ENCODE data around the gene CHST14. TPM values are rescaled to one million over a fixed set of nuclear protein-coding genes. Genes with fewer than 3 reads are reported as not detected.

The CHST14 gene
- total and polyA plus RNA-seq, 4 donors = 9.8 to 20.0 (median 12.0) TPM

DNA sequence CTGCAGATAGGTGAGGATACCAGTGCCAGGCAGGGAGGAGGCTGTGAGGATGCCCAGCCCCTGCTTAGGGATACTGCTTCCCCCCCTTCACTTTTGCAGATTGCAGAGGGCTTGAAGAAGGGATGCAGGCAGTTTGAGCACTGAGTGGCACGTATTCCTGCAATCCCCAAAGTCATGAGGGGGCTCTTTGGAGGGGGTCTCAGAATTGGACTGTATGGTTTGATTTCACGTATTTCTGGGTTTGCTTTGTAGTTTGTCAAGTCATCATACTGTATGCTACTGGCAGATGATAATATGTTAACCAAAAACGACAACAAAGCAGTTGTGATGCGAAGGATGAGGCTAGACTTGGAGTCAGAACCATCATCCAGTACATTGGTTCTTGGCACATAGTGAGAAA is 28.1 kb downstream of the CHST14 start:
- DNase-seq = no peak
- H3K9me3 ChIP-seq (ENCODE audit: control insufficient read depth in 4 of 4, insufficient read depth in 3 of 4, low read length in 3 of 4) = no peaks in the 10 kb centered on the region
- no peak overlapping the region for H3K9ac ChIP-seq (ENCODE audit: insufficient read depth in 1 of 2, low read length in 2 of 2)
- no peaks in the 10 kb centered on the region for H3K4me1 ChIP-seq (ENCODE audit: control insufficient read depth in 5 of 5, insufficient read depth in 5 of 5, low read length in 5 of 5)
- no peak for ATAC-seq (ENCODE audit: insufficient read depth, low FRiP score)
- WGBS, 2 donors = 79 to 84% methylated on average over 4 of the region's 4 CpGs
- no peak for TF ChIP-seq CTCF (IDR thresholded peaks at IDR 0.05; ENCODE audit: control extremely low read depth, extremely low read depth)
- H3K27ac ChIP-seq (ENCODE audit: low read depth in 1 of 2, low read length in 1 of 2) = no peak overlapping the region
- H3K4me3 ChIP-seq = no peak overlapping the region
- H3K36me3 ChIP-seq (ENCODE audit: control insufficient read depth in 4 of 4, insufficient read depth in 4 of 4, low read length in 4 of 4) = no peaks in the 10 kb centered on the region
- peaks cover 0 to 12% (median 4%) of the 10 kb centered on the region in 3 donors for H3K27me3 ChIP-seq (ENCODE audit: control insufficient read depth in 3 of 3, insufficient read depth in 3 of 3, low read length in 2 of 3)

DNA sequence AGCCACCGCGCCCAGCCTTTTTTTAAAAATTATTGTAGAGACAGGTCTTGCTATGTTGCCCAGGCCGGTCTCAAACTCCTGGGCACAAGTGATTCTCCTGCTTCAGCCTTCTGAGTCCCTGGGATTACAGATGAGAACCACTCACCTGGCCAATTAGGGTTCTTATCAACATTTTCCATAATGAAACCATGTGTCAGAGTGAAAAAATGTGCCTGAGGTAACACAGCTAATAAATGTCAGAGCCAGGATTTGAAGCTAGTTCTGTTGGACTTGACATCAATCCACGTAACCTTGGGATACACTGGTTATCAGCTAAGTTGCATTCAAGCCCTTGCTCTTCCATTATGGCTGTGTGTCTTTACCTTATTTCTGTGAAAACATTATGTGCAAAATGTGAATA is 29.1 kb downstream of the CHST14 start:
- Histone ChIP-seq H3K9me3 (ENCODE audit: control insufficient read depth in 4 of 4, insufficient read depth in 3 of 4, low read length in 3 of 4) (no peaks in the 10 kb centered on the region), H3K27ac (ENCODE audit: low read depth in 1 of 2, low read length in 1 of 2) (no peak overlapping the region), H3K27me3 (ENCODE audit: control insufficient read depth in 3 of 3, insufficient read depth in 3 of 3, low read length in 2 of 3) (peaks cover 0 to 12% (median 4%) of the 10 kb centered on the region in 3 donors), H3K4me1 (ENCODE audit: control insufficient read depth in 5 of 5, insufficient read depth in 5 of 5, low read length in 5 of 5) (no peaks in the 10 kb centered on the region), H3K4me3 (no peak overlapping the region), H3K36me3 (ENCODE audit: control insufficient read depth in 4 of 4, insufficient read depth in 4 of 4, low read length in 4 of 4) (no peaks in the 10 kb centered on the region), H3K9ac (ENCODE audit: insufficient read depth in 1 of 2, low read length in 2 of 2) (no peak overlapping the region)
- DNase-seq = no peak
- ATAC-seq (ENCODE audit: insufficient read depth, low FRiP score) = no peak
- 83 to 86% methylated on average over 4 of the region's 4 CpGs for WGBS, 2 donors
- TF ChIP-seq CTCF (IDR thresholded peaks at IDR 0.05; ENCODE audit: control extremely low read depth, extremely low read depth) = no peak

DNA sequence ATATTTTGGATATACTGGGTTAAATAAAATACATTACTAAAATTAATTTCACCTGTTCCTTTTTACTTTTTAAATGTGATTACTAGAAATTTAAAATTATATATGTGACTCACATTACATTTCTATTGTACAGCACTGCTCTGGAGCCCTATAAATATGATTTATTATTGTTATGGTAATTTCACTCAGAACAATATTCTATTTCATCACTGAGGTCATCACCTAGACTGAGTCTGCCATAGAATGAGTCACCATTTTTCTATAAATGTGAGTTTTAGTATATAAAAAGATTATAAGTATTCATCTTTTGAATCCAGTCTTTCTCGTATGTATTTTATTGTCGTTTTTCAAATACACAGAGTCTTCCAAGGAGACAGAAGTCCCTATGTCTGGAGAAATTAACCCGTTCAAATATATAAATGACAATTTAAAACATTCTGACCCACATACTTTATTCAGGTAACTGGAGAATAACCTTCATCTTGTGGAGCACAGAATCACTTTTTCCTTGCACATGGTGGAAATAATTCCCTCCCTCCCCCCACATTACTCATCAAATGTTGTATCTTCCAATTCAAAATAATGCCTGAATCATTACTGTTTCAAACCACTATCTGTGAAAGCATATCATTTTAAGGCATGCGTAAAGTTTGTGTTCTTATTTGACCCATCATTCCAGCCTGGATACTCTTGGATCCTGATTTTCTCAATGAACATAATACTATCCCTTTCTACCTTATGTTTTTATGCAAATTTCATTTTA is 30.0 kb downstream of the CHST14 start:
- H3K27me3 ChIP-seq (ENCODE audit: control insufficient read depth in 3 of 3, insufficient read depth in 3 of 3, low read length in 2 of 3) = peaks cover 0 to 12% (median 4%) of the 10 kb centered on the region in 3 donors
- no peak overlapping the region for H3K27ac ChIP-seq (ENCODE audit: low read depth in 1 of 2, low read length in 1 of 2)
- H3K4me3 ChIP-seq = no peak overlapping the region
- no peaks in the 10 kb centered on the region for H3K36me3 ChIP-seq (ENCODE audit: control insufficient read depth in 4 of 4, insufficient read depth in 4 of 4, low read length in 4 of 4)
- no peak for TF ChIP-seq CTCF (IDR thresholded peaks at IDR 0.05; ENCODE audit: control extremely low read depth, extremely low read depth)
- no peak overlapping the region for H3K9ac ChIP-seq (ENCODE audit: insufficient read depth in 1 of 2, low read length in 2 of 2)
- H3K4me1 ChIP-seq (ENCODE audit: control insufficient read depth in 5 of 5, insufficient read depth in 5 of 5, low read length in 5 of 5) = no peaks in the 10 kb centered on the region
- no peaks in the 10 kb centered on the region for H3K9me3 ChIP-seq (ENCODE audit: control insufficient read depth in 4 of 4, insufficient read depth in 3 of 4, low read length in 3 of 4)
- ATAC-seq (ENCODE audit: insufficient read depth, low FRiP score) (no peak), DNase-seq (no peak)
- WGBS, 2 donors = 87 to 94% methylated on average over 4 of the region's 4 CpGs

Data from lung (tissue), 12 donors.